ENCODE data around the gene TLCD4.
"Not testable (repeated sequence)": the region's sequence is repeated elsewhere in the genome, so short reads cannot be mapped to it uniquely, and the experiment has no call there.

TLCD4 gene

GRCh38 chr1:95154096-95154495 is 36.9 kb downstream of the TLCD4 start:
- no peak for DNase-seq (ENCODE audit: low spot score)

- not testable (repeated sequence) for DNase-seq (ENCODE audit: low spot score)
These were observed 48.4 kb downstream of the TLCD4 start for GRCh38 chr1:95165569-95165968.

Data from RKO (cell line).